Esophagus squamous epithelium (tissue), 4 donors: ENCODE data around the gene KANSL1.

Experiments used
- CTCF ChIP-seq, 6 experiments: fragments of 450-650 bp in 4 of 6; fragments of 200-600 bp in 2 of 6; sonication (generic) in 2 of 6; IDR thresholded peaks; one replicate each; pipeline ENCODE4 v1.5.1; 2016 to 2019; ENCODE audit warnings: antibody characterized with exemption in 6 of 6, mild to moderate bottlenecking in 4 of 6, moderate library complexity in 4 of 6
- POLR2A ChIP-seq, 4 donors: fragments of 450-650 bp; IDR thresholded peaks; one replicate each; pipeline ENCODE4 v1.6.1; 2017; ENCODE audit warnings: antibody characterized with exemption in 4 of 4, mild to moderate bottlenecking in 4 of 4, moderate library complexity in 3 of 4

- TF ChIP-seq CTCF (IDR thresholded peaks at IDR 0.05) (no peak), POLR2A (IDR thresholded peaks at IDR 0.05) (no peak)
Measured at GRCh38 chr17:45996282-45996937, 196.8 kb downstream of the KANSL1 start.
